Inflammatory macrophage (primary cell): ENCODE results near the gene CYP26B1.
"Not testable (repeated sequence)": the region's sequence is repeated elsewhere in the genome, so short reads cannot be mapped to it uniquely, and the experiment has no call there.

ENCODE experiments used
- DNase-seq, 2 donors: peaks; one replicate each; pipeline ENCODE4 v3.0.0-alpha.2; 2020 to 2022

The CYP26B1 gene

GRCh38 chr2:72104821-72105588 lies 42.7 kb downstream of the CYP26B1 start:
- no peak for DNase-seq

DNA sequence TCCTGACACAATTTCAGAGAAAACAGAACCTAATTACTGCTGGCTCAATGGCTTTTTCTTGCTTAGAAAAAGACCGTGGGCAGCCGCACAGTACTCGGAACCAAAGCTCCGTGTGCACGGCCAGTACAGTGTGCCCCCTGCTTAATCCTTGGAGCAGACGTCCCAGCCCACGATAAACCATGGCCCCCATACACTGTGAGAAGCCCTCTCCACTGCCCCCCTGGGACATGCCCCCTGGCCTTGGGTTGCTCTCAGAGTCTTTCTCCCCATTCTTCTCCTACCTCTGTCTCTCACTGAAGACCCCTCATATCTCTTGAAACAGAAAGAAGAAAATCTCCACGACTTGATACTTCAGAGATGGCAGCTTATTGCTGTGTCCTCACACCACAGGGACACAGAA lies 44.0 kb downstream of the CYP26B1 start:
- no peak for DNase-seq

DNA sequence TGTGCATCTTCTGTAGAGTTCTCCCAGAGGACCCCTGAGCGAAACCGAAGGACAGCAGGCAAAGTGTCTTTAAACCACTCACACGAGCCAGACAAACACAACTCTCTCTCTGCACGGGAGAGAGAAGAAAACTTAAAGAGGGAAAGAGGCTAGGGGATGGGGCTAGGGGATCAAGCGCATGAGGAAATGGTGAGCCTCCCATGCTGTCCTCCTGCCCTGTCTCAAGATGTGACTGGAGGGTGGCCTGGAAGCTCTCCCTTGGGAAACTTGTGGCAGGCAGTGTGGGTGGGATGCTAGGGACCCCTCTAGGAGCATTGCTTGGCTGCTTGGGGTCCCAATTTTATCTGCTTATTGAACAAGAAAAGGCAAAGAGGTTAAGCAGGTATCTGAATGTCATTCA lies 44.5 kb downstream of the CYP26B1 start:
- no peak for DNase-seq

- no peak for DNase-seq
These were observed 48.7 kb downstream of the CYP26B1 start for GRCh38 chr2:72098935-72099334.

- no peak for DNase-seq
These were observed 50.4 kb downstream of the CYP26B1 start for GRCh38 chr2:72097276-72097675.

- no peak for DNase-seq
These were observed 51.5 kb downstream of the CYP26B1 start for GRCh38 chr2:72096181-72096580.

DNA sequence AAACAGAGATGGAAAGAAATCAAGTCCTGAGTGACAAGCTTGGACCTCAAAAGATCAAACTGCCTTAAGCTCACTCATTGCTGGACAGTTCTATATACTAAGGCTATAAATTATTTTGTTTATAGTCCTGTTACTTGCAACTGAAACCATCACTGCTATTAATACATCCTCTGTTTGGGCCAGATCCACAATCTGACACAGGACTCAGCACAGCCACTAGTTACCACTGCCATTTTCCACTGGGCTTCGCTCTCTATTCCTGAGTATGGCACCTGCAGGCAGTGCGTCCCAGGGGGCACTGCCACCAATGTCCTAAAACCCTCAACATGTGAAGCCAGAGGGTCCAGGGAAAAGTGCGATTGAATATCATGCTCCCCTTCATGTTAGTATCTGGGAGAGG lies 52.3 kb downstream of the CYP26B1 start:
- DNase-seq = no peak

DNA sequence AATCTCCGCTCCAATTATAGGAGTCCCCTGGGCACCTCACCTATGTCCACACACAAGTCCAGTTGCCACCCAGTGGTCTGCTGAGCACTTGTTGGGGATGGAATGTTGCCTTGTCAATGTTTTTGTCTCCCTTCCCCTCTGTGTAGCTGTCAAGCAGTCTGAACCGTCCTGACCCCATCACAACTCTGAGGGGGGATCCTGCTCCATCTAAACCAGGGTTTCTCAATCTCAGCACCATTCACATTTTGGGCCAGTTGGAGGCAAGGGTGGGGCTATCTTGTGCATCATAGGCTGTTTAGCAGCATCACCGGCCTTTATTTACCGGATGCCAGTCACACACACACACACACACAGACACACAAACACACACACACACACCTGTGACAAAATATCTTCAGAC lies 53.0 kb downstream of the CYP26B1 start:
- DNase-seq = no peak

GRCh38 chr2:72092111-72092510 lies 55.6 kb downstream of the CYP26B1 start:
- DNase-seq = no peak

GRCh38 chr2:72090781-72091482 lies 56.7 kb downstream of the CYP26B1 start:
- DNase-seq = no peak

DNA sequence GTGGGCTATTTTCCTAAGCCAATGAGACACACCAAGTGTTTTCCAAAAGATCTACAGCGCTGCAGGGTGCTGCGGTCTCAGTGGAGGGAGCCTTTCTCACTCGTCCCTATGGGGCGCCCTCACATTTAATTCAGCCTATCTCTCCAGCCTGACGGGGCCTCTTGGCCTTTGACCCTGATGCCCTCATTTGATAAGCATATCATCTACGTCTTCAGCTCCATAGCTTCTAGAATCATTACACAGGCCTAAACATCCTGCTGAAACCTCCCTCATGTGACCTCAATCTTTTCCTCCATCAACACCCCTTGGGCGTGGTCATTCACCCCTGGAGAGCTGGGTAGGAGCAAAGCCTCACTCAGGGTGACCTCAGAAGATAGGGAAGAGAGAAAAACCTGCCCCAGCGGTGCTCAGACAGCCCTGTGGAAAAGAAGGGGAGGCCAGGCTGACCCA lies 57.4 kb downstream of the CYP26B1 start:
- DNase-seq = no peak

- no peak for DNase-seq
These were observed 58.1 kb downstream of the CYP26B1 start for GRCh38 chr2:72089537-72089936.

DNA sequence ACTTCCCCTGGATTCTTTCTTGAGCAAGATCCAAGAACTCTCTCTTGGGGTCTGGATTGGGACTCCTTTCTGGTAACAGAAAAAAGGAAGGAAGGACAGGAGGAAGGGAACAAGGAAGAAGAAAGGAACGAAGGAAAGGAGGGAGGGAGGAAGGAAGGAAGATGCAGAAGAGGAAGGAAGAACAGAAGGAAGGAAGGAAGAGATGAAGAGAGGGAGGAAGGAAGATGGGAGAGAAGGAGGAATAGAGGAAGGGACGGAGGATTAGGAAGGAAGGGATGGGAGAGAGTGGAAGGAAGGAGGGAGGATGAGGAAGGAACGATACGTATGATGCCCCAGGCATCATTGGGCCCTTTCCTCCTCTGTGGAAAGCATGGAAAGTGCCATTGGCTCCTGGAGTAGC lies 58.6 kb downstream of the CYP26B1 start:
- no peak for DNase-seq

GRCh38 chr2:72086871-72087633 lies 60.6 kb downstream of the CYP26B1 start:
- not testable (repeated sequence) for DNase-seq

DNA sequence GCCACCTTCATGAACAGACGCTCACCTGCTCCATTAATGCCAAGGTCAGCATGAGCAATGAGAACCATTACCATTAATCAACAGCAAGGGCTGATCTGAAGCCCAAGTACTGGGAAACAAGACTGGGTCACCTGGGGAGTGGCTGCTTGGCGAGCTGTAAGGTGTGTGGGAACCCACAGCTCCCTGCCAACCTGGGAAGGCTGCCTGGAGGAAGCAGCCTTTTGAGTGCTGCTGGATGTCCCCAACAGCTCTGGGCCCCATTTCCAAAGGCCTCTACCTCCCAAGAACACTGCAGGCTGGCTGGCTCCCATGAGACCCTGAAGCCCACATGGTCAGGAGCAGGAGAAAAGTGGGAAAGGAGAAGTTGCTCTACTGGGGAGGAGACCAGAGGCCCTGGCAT lies 62.1 kb downstream of the CYP26B1 start:
- no peak for DNase-seq

GRCh38 chr2:72085036-72085435 lies 62.6 kb downstream of the CYP26B1 start:
- no peak for DNase-seq

- DNase-seq = no peak
These were observed 63.1 kb downstream of the CYP26B1 start for GRCh38 chr2:72084584-72084976.

DNA sequence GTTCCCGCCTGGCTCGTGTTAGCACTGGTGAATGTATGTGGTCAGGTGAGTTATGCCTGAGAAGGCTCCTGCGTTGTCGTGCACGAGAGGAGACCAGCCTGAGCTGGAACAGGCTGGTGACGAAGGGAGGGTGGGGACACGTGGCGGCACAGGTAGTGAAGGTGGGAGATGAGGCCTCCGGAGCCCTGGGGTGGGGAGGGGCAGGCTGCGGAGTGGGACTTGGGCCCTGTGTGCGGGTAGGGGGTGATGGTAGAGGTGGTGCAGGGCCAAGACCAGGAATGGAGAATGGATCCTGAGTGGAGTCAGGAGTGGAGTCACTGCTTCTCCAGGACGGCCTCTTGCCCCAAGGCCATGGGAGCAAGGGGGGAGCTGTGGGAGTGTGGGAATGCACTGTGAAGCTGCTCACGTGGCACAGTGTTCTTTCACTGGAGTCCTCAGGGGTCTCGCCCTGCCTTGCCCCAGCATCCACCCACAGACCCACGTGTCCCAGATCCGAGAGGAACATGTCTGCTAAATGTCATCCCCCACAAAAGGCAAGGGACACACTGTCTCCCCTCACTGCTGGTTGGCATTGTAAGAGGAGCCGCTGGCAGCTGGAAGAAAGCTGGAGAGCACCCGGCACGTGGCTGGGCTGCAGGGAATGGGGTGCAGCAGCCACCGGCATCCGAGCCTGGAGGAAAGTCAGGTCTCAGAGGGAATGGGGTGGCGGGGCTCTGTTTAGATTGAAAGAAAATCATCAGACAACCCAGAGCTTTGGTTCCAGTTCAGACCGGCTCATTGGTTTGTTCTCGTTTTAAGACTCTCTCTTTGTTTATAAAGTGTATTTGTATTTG lies 63.7 kb downstream of the CYP26B1 start:
- no peak for DNase-seq

- DNase-seq = no peak
These were observed 64.8 kb downstream of the CYP26B1 start for GRCh38 chr2:72082887-72083286.

DNA sequence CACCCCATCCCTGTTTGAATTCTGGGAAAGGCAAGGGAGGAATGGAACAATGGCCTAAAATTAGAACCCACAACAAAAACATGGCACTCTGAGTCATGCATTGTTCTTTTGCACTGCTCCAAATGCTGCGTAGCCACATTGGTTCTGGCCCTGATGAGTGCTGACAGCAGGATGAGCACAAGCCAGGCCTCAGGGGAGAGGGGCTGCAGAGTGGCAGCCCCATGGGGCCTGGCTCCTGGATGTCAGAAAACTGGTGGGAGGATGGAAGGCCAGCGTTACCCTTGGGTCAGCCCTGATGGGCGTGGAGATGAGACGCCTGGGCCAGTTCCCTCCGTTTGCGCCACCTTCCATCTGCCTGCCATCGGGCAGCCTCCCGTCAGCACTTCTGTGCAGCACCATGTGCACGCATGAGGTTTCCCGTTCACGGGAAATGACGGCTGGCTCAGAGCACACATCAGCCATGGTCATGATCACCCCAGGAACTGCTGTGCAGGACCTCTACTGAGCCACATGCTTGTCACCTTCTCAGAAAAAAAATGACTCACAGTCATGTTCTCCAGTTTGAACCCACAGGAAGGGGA lies 65.6 kb downstream of the CYP26B1 start:
- DNase-seq = no peak

- DNase-seq = no peak
These were observed 66.2 kb downstream of the CYP26B1 start for GRCh38 chr2:72081451-72081850.
